ENCODE measurements around the gene FAM133A.

DNA sequence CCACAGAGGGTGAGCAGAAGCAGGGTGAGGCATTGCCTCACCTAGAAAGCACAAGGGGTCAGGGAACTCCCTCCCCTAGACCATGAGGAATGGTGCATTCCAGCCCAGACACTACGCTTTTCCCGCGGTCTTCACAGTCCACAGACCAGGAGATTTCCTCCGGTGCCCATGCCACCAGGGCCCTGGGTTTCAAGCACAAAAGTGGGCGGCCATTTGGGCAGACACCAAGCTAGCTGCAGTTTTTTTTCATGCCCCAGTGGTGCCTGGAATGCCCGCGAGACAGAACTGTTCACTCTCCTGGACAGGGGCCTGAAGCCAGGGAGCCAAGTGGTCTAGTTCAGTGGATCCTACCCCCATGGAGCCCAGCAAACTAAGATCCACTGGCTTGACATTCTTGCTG lies 13.4 kb upstream of the FAM133A start:
- no peak for TF ChIP-seq POLR2A (IDR thresholded peaks at IDR 0.05)
- TF ChIP-seq, protein P1, sequence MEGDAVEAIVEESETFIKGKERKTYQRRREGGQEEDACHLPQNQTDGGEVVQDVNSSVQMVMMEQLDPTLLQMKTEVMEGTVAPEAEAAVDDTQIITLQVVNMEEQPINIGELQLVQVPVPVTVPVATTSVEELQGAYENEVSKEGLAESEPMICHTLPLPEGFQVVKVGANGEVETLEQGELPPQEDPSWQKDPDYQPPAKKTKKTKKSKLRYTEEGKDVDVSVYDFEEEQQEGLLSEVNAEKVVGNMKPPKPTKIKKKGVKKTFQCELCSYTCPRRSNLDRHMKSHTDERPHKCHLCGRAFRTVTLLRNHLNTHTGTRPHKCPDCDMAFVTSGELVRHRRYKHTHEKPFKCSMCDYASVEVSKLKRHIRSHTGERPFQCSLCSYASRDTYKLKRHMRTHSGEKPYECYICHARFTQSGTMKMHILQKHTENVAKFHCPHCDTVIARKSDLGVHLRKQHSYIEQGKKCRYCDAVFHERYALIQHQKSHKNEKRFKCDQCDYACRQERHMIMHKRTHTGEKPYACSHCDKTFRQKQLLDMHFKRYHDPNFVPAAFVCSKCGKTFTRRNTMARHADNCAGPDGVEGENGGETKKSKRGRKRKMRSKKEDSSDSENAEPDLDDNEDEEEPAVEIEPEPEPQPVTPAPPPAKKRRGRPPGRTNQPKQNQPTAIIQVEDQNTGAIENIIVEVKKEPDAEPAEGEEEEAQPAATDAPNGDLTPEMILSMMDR (IDR thresholded peaks at IDR 0.05): no peak
